ENCODE data around the gene PCDH17. TPM values are rescaled to one million over a fixed set of nuclear protein-coding genes. Genes with fewer than 3 reads are reported as not detected.

PCDH17 gene
- total RNA-seq, 1 experiment from 2014 or later: 0.85 TPM

- DNase-seq (ENCODE audit: low spot score) (no peak), ATAC-seq (no peak)
- Mint-ChIP-seq H3K27ac (no peak overlapping the region), H3K36me3 (no peaks in the 10 kb centered on the region), H3K4me3 (peak overlapping the region; percentile 92), H3K27me3 (ENCODE audit: low read depth) (peaks cover 88% of the 10 kb centered on the region), H3K4me1 (peaks cover 43% of the 10 kb centered on the region), H3K9me3 (no peaks in the 10 kb centered on the region)
- ChIA-PET POLR2A (interaction anchor here (0.7 kb wide), 1 partner anchor 1738 kb away, joined by 4 read pairs; no protein-coding TSS in a partner anchor), CTCF (no interaction called here)
- 0 out of 2 replicates have a peak, but pooled peaks have one; percentile 30 for TF ChIP-seq ZNF512 (CRISPR knock-in tag; IDR thresholded peaks at IDR 0.05; ENCODE audit: borderline replicate concordance)
- no peak for TF ChIP-seq JAZF1 (CRISPR knock-in tag; IDR thresholded peaks at IDR 0.05)
These were observed 616 bp upstream of the PCDH17 start for GRCh38 chr13:57630661-57631595.

- no peaks in the 10 kb centered on the region for H3K36me3 Mint-ChIP-seq
- peak; percentile 51 for DNase-seq (ENCODE audit: low spot score)
- H3K4me1 Mint-ChIP-seq: peaks cover 43% of the 10 kb centered on the region
- no peak overlapping the region for H3K27ac Mint-ChIP-seq
- ChIA-PET POLR2A (interaction anchor here (1.4 kb wide), 1 partner anchor 83 kb away, joined by 4 read pairs; no protein-coding TSS in a partner anchor), CTCF (interaction anchor here (0.6 to 4.9 kb wide), 49 partner anchors 9 to 1429 kb away, joined by 3 to 122 read pairs (median 4); no protein-coding TSS in a partner anchor)
- ATAC-seq: peak; percentile 10
- no peaks in the 10 kb centered on the region for H3K9me3 Mint-ChIP-seq
- H3K4me3 Mint-ChIP-seq: peak overlapping the region; percentile 92
- 0 out of 2 replicates have a peak, but pooled peaks have one; percentile 30 for TF ChIP-seq CREB1 (CRISPR knock-in tag; IDR thresholded peaks at IDR 0.05)
- TF ChIP-seq SOX15 (CRISPR knock-in tag; IDR thresholded peaks at IDR 0.05): no peak
- TF ChIP-seq ZNF281 (CRISPR knock-in tag; IDR thresholded peaks at IDR 0.05): peak; percentile 84
- no peak for TF ChIP-seq ZBTB43 (CRISPR knock-in tag; IDR thresholded peaks at IDR 0.05)
- TF ChIP-seq OVOL2 (CRISPR knock-in tag; IDR thresholded peaks at IDR 0.05; ENCODE audit: borderline replicate concordance): no peak
- no peak for TF ChIP-seq ZNF671 (CRISPR knock-in tag; IDR thresholded peaks at IDR 0.05)
- TF ChIP-seq ZNF425 (CRISPR knock-in tag; conservative IDR thresholded peaks at IDR 0.05): no peak
- TF ChIP-seq RELA (CRISPR knock-in tag; IDR thresholded peaks at IDR 0.05; ENCODE audit: borderline replicate concordance): no peak
- TF ChIP-seq NR3C1 (CRISPR knock-in tag; conservative IDR thresholded peaks at IDR 0.05; ENCODE audit: low read depth): no peak
- TF ChIP-seq ZNF423 (CRISPR knock-in tag; IDR thresholded peaks at IDR 0.05): no peak
- no peak for TF ChIP-seq CTCF (IDR thresholded peaks at IDR 0.05)
- TF ChIP-seq JUN (CRISPR knock-in tag; IDR thresholded peaks at IDR 0.05): no peak
- TF ChIP-seq ZNF232 (CRISPR knock-in tag; IDR thresholded peaks at IDR 0.05): 0 out of 2 replicates have a peak, but pooled peaks have one; percentile 32
- no peak for TF ChIP-seq NFATC4 (CRISPR knock-in tag; IDR thresholded peaks at IDR 0.05)
- H3K27me3 Mint-ChIP-seq (ENCODE audit: low read depth): peaks cover 98% of the 10 kb centered on the region
These were observed 964 bp downstream of the PCDH17 start for GRCh38 chr13:57632276-57633140.

Measured in WTC11 (cell line).